PC-9 (cell line): ENCODE measurements around the gene GLMN. TPM values are rescaled to one million over a fixed set of nuclear protein-coding genes. Genes with fewer than 3 reads are reported as not detected.

Experiments used
- BruUV-seq: library from RNA; stranded (reverse); fragments of 400-500 nt; replicated peaks from 2 replicates; lab custom pipeline; 2021; lab: Mats Ljungman, UMichigan
- CTCF ChIA-PET: fragments of 300-600 bp; sonication (Branson Sonifier 250); formaldehyde crosslinking; loops from one replicate; lab custom pipeline; 2022; ENCODE audit warnings: antibody characterized with exemption; lab: Charles Lee
- POLR2A ChIA-PET: fragments of 300-600 bp; sonication (Branson Sonifier 250); formaldehyde crosslinking; loops from one replicate; lab custom pipeline; 2022; ENCODE audit warnings: antibody characterized with exemption; ENCODE audit not compliant: unreplicated experiment; lab: Charles Lee
- DNase-seq, 2 experiments: peaks; one replicate each; pipeline versions ENCODE4 v3.0.0 to v3.0.0-alpha.2; 2015 to 2022; ENCODE audit warnings: mixed read lengths in 1 of 2
- H2AFZ ChIP-seq: fragments of 200-600 bp; sonication (generic); 2 replicates; pipeline ENCODE4 v1.8.1; 2017; ENCODE audit warnings: antibody characterized with exemption
- H3F3A ChIP-seq: fragments of 200-600 bp; sonication (generic); 2 replicates; pipeline ENCODE4 v1.8.1; 2017; ENCODE audit warnings: antibody characterized with exemption, mild to moderate bottlenecking, low read depth; ENCODE audit not compliant: insufficient read depth
- H3K27ac ChIP-seq: fragments of 200-600 bp; sonication (generic); 2 replicates; pipeline ENCODE4 v1.6.1; 2016; ENCODE audit warnings: mixed run types
- H3K27me3 ChIP-seq: fragments of 200-600 bp; sonication (generic); 2 replicates; pipeline ENCODE4 v1.6.1; 2016; ENCODE audit warnings: low read depth, mixed run types; ENCODE audit not compliant: insufficient read depth
- H3K36me3 ChIP-seq: fragments of 200-600 bp; sonication (generic); 2 replicates; pipeline ENCODE4 v1.6.1; 2016; ENCODE audit warnings: low read depth, mixed run types
- H3K4me1 ChIP-seq: fragments of 200-600 bp; sonication (generic); replicated peaks from 2 replicates; pipeline ENCODE4 v1.6.1; 2016; ENCODE audit warnings: mixed run types; ENCODE audit not compliant: insufficient read depth
- H3K4me2 ChIP-seq: fragments of 200-600 bp; sonication (generic); 2 replicates; pipeline ENCODE4 v1.6.1; 2017; ENCODE audit warnings: mixed run types
- H3K4me3 ChIP-seq: fragments of 200-600 bp; sonication (generic); 2 replicates; pipeline ENCODE4 v1.6.1; 2016; ENCODE audit warnings: mixed run types
- H3K79me2 ChIP-seq: fragments of 200-600 bp; sonication (generic); 2 replicates; pipeline ENCODE4 v1.6.1; 2017; ENCODE audit warnings: low read depth, mixed run types
- H3K9me2 ChIP-seq: fragments of 200-600 bp; sonication (generic); 2 replicates; pipeline ENCODE4 v1.8.1; 2017; ENCODE audit warnings: mild to moderate bottlenecking; ENCODE audit not compliant: insufficient read depth
- H3K9me3 ChIP-seq: fragments of 200-600 bp; sonication (generic); 2 replicates; pipeline ENCODE4 v1.8.1; 2016; ENCODE audit warnings: low read depth; ENCODE audit not compliant: insufficient read depth
- H4K20me1 ChIP-seq: fragments of 200-600 bp; sonication (generic); 2 replicates; pipeline ENCODE4 v1.8.1; 2017; ENCODE audit not compliant: insufficient read depth
- CTCF ChIP-seq: fragments of 200-600 bp; sonication (generic); conservative IDR thresholded peaks from 2 replicates; pipeline ENCODE4 v1.6.1; 2017; ENCODE audit warnings: mixed run types, antibody characterized with exemption, mild to moderate bottlenecking, moderate library complexity
- EZH2 ChIP-seq: fragments of 200-600 bp; sonication (generic); IDR thresholded peaks from 2 replicates; pipeline ENCODE4 v1.8.0; 2017; ENCODE audit warnings: antibody characterized with exemption, low read depth
- intact Hi-C: fragments of 100-400 bp; cut with micrococcal nuclease; formaldehyde crosslinking; loops from one replicate; pipeline ENCODE4 v1.10.0; 2022; ENCODE audit not compliant: unreplicated experiment
- total RNA-seq: library from RNA; stranded (reverse); gene quantifications from 2 replicates; pipeline ENCODE4 v1.2.3, GENCODE V29; 2021

Gene GLMN
- total RNA-seq, 1 experiment from 2014 or later, result 7.4 TPM

GRCh38 chr1:92219028-92219427, 79.8 kb downstream of the GLMN start:
- CTCF ChIA-PET, result interaction anchor here (0.8 kb wide), 1 partner anchor 48 kb away, joined by 6 read pairs; no protein-coding TSS in a partner anchor
- no TSS peak for BruUV-seq

GRCh38 chr1:92218559-92218958, 80.2 kb downstream of the GLMN start:
- no peaks in the 10 kb centered on the region for H3F3A ChIP-seq
- H3K4me1 ChIP-seq, result no peaks in the 10 kb centered on the region
- no peaks in the 10 kb centered on the region for H3K27me3 ChIP-seq
- no TSS peak for BruUV-seq
- no peak overlapping the region for H2AFZ ChIP-seq
- H4K20me1 ChIP-seq, result no peaks in the 10 kb centered on the region; the same call in 1 of the 2 replicates
- POLR2A ChIA-PET, result interaction anchor here (0.6 kb wide), 1 partner anchor 8 kb away, joined by 4 read pairs; no protein-coding TSS in a partner anchor
- no peaks in the 10 kb centered on the region for H3K9me2 ChIP-seq
- CTCF ChIA-PET, result interaction anchor here (0.8 kb wide), 1 partner anchor 48 kb away, joined by 6 read pairs; no protein-coding TSS in a partner anchor
- H3K4me3 ChIP-seq, result no peak overlapping the region
- H3K4me2 ChIP-seq, result no peak overlapping the region
- H3K9me3 ChIP-seq, result no peaks in the 10 kb centered on the region
- intact Hi-C loops, result no loop called here
- H3K36me3 ChIP-seq, result no peaks in the 10 kb centered on the region
- no peak for TF ChIP-seq CTCF
- TF ChIP-seq EZH2, result no peak
- H3K27ac ChIP-seq, result no peak overlapping the region
- H3K79me2 ChIP-seq, result no peaks in the 10 kb centered on the region
- DNase-seq, result no peak

More at GRCh38 chr1:92219028-92219427, 79.8 kb downstream of the GLMN start:
- Histone ChIP-seq H2AFZ (no peak overlapping the region), H4K20me1 (no peaks in the 10 kb centered on the region; the same call in 1 of the 2 replicates), H3K4me1 (no peaks in the 10 kb centered on the region), H3K4me3 (no peak overlapping the region), H3K27ac (no peak overlapping the region), H3K4me2 (no peak overlapping the region), H3F3A (no peaks in the 10 kb centered on the region), H3K36me3 (no peaks in the 10 kb centered on the region), H3K79me2 (no peaks in the 10 kb centered on the region), H3K27me3 (no peaks in the 10 kb centered on the region), H3K9me2 (no peaks in the 10 kb centered on the region), H3K9me3 (no peaks in the 10 kb centered on the region)
- intact Hi-C loops, result no loop called here
- DNase-seq, result no peak
- TF ChIP-seq EZH2, result no peak
- TF ChIP-seq CTCF, result no peak
- POLR2A ChIA-PET, result interaction anchor here (0.6 kb wide), 2 partner anchors 8 to 812 kb away, joined by 3 to 4 read pairs; no protein-coding TSS in a partner anchor

- POLR2A ChIA-PET, result no interaction called here
Measured at GRCh38 chr1:92217721-92218120, 81.1 kb downstream of the GLMN start, which contains the start of gene C1orf146. TSS of gene C1orf146 (plus strand) at chr1:92217915. CDS start at chr1:92231421, 13,506 bp downstream.

More at GRCh38 chr1:92217721-92218120, 81.1 kb downstream of the GLMN start, which contains the start of gene C1orf146:
- Histone ChIP-seq H3K4me1 (no peaks in the 10 kb centered on the region), H2AFZ (0 out of 2 replicates have a peak within 1 kb of the TSS, but pooled peaks have one; percentile 5), H3K36me3 (no peaks in the 10 kb centered on the region), H3K9me2 (no peaks in the 10 kb centered on the region), H3K27ac (no peak within 1 kb of the TSS), H3F3A (no peaks in the 10 kb centered on the region), H3K79me2 (no peaks in the 10 kb centered on the region), H4K20me1 (no peaks in the 10 kb centered on the region; the same call in 1 of the 2 replicates), H3K4me2 (no peak within 1 kb of the TSS), H3K9me3 (no peaks in the 10 kb centered on the region), H3K27me3 (no peaks in the 10 kb centered on the region), H3K4me3 (no peak within 1 kb of the TSS)
- BruUV-seq, result no TSS peak
- DNase-seq, result no peak
- CTCF ChIA-PET, result no interaction called here
- TF ChIP-seq CTCF (no peak), EZH2 (no peak)
- intact Hi-C loops, result no loop called here
